Measurements from ENCODE around the gene PGF. TPM values are rescaled to one million over a fixed set of nuclear protein-coding genes. Genes with fewer than 3 reads are reported as not detected.
A peak's percentile ranks its signal among the peaks of the same experiment; 100 is the strongest.

The PGF gene
- total and polyA plus RNA-seq, 2 experiments from 2014 or later: 1.1 to 1.8 TPM

DNA sequence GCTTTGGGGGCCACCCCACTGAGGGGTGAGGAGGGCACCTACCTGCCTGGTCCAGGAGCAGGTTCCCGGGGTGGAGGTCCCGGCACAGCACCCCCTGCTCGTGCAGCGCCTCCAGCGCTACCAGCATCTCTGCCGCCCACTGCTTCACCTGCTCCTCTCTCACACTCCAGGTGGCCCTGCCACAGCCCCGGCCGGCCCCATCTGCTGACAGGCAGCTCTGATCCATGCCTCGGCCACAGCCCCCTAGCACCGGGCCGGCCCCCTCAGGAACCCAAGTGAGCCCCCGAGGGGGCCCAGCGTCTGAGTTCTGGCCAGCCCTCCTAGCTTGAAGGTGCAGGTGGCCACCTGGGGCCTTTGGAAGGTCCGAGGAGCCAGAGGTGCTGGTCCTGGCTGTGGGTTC lies 45.9 kb downstream of the PGF start:
- Histone ChIP-seq H3K9me3 (ENCODE audit: low read depth) (no peaks in the 10 kb centered on the region), H3K4me2 (ENCODE audit: unreplicated experiment) (no peak overlapping the region), H3K27me3 (replicated peaks; ENCODE audit: insufficient read depth) (no peaks in the 10 kb centered on the region), H3F3A (ENCODE audit: insufficient read depth) (peaks cover 13% of the 10 kb centered on the region; the same call in 1 of the 2 replicates), H3K4me3 (no peak overlapping the region), H3K36me3 (ENCODE audit: low read depth) (no peaks in the 10 kb centered on the region), H3K27ac (no peak overlapping the region), H3K79me2 (ENCODE audit: insufficient read depth) (no peaks in the 10 kb centered on the region), H4K20me1 (ENCODE audit: insufficient read depth) (no peaks in the 10 kb centered on the region), H2AFZ (no peak overlapping the region), H3K9ac (no peak overlapping the region), H3K4me1 (ENCODE audit: insufficient read depth) (peaks cover 4% of the 10 kb centered on the region; the same call in 1 of the 2 replicates), H3K9me2 (ENCODE audit: insufficient read depth) (no peaks in the 10 kb centered on the region)
- 89 to 92% methylated on average over 11 to 14 of the region's 14 CpGs for WGBS, 2 experiments (ENCODE audit: low coverage in 1 of 2, low lambda C conversion rate in 2 of 2, missing lambda C conversion rate in 2 of 2)
- TF ChIP-seq EZH2 (IDR thresholded peaks at IDR 0.05; ENCODE audit: insufficient read depth, poor library complexity, severe bottlenecking): no peak
- no peak for TF ChIP-seq EZH2phosphoT487 (IDR thresholded peaks at IDR 0.05; ENCODE audit: insufficient read depth, low read depth)
- in situ Hi-C loops (cut with MboI): no loop called here
- no peak for DNase-seq

DNA sequence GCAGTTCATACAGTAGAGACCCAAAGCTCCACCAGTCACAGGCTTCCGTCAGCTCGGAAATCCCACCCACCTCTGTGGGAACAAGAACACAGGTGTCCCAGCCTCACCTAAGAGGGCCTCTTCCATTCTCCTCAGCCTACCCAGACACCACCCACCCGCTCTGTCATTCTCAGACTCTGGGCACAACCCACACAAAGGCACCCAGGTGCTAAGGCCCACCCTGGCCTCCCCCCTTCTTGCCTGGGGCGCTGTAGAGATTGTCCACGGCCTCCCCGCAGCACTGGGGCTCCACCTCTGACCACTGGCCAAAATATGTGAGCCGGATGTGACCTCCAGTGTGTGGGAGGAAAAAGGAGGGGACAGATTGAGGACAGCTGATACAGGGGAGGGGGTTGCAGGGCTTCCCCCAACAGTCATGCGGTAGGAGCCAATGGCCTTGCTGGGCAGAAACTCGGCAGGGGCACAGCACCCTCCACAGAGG lies 46.5 kb downstream of the PGF start:
- Histone ChIP-seq H3F3A (ENCODE audit: insufficient read depth) (peaks cover 19% of the 10 kb centered on the region; the same call in 1 of the 2 replicates), H2AFZ (no peak overlapping the region), H3K36me3 (ENCODE audit: low read depth) (no peaks in the 10 kb centered on the region), H3K4me1 (ENCODE audit: insufficient read depth) (peaks cover 4% of the 10 kb centered on the region; the same call in 1 of the 2 replicates), H3K9me2 (ENCODE audit: insufficient read depth) (no peaks in the 10 kb centered on the region), H3K9ac (no peak overlapping the region), H3K27ac (no peak overlapping the region), H3K27me3 (replicated peaks; ENCODE audit: insufficient read depth) (no peaks in the 10 kb centered on the region), H3K4me2 (ENCODE audit: unreplicated experiment) (no peak overlapping the region), H3K4me3 (no peak overlapping the region), H3K79me2 (ENCODE audit: insufficient read depth) (no peaks in the 10 kb centered on the region), H4K20me1 (ENCODE audit: insufficient read depth) (no peaks in the 10 kb centered on the region), H3K9me3 (ENCODE audit: low read depth) (no peaks in the 10 kb centered on the region)
- 80 to 81% methylated on average over 9 of the region's 9 CpGs for WGBS, 2 experiments (ENCODE audit: low coverage in 1 of 2, low lambda C conversion rate in 2 of 2, missing lambda C conversion rate in 2 of 2)
- TF ChIP-seq EZH2phosphoT487 (IDR thresholded peaks at IDR 0.05; ENCODE audit: insufficient read depth, low read depth): no peak
- no peak for TF ChIP-seq EZH2 (IDR thresholded peaks at IDR 0.05; ENCODE audit: insufficient read depth, poor library complexity, severe bottlenecking)
- in situ Hi-C loops (cut with MboI): no loop called here
- no peak for DNase-seq

DNA sequence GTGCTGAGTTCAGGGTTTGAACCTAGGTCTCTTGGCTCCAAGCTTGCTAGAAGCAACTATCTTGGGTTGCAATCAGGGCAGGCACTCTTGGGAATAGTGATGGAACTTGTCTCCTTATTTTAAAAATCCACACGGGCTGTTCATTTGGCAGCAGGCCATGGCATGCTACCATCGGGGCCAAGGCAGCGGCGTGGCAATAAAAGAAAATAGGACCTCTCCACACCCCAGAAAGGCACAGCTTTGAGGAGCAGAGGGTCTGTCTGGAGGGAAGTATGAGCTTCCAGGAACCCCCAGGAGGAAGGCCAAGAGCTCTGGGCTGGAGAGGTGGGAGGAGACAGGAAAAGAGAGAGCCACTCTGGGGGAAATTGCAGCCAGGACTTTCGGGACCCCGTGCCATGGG lies 47.7 kb downstream of the PGF start:
- Histone ChIP-seq H4K20me1 (ENCODE audit: insufficient read depth) (no peaks in the 10 kb centered on the region), H3K79me2 (ENCODE audit: insufficient read depth) (no peaks in the 10 kb centered on the region), H3K4me3 (no peak overlapping the region), H3K27ac (no peak overlapping the region), H3K36me3 (ENCODE audit: low read depth) (peaks cover 5% of the 10 kb centered on the region), H2AFZ (no peak overlapping the region), H3K4me1 (ENCODE audit: insufficient read depth) (peaks cover 4% of the 10 kb centered on the region; the same call in 1 of the 2 replicates), H3K27me3 (replicated peaks; ENCODE audit: insufficient read depth) (no peaks in the 10 kb centered on the region), H3K9ac (no peak overlapping the region), H3K9me2 (ENCODE audit: insufficient read depth) (no peaks in the 10 kb centered on the region), H3F3A (ENCODE audit: insufficient read depth) (peaks cover 22% of the 10 kb centered on the region; the same call in 1 of the 2 replicates), H3K4me2 (ENCODE audit: unreplicated experiment) (no peak overlapping the region), H3K9me3 (ENCODE audit: low read depth) (no peaks in the 10 kb centered on the region)
- 28 to 39% methylated on average over 6 of the region's 6 CpGs for WGBS, 2 experiments (ENCODE audit: low coverage in 1 of 2, low lambda C conversion rate in 2 of 2, missing lambda C conversion rate in 2 of 2)
- TF ChIP-seq EZH2 (IDR thresholded peaks at IDR 0.05; ENCODE audit: insufficient read depth, poor library complexity, severe bottlenecking) (no peak), EZH2phosphoT487 (IDR thresholded peaks at IDR 0.05; ENCODE audit: insufficient read depth, low read depth) (no peak)
- in situ Hi-C loops (cut with MboI): no loop called here
- peak; percentile 22 for DNase-seq

DNA sequence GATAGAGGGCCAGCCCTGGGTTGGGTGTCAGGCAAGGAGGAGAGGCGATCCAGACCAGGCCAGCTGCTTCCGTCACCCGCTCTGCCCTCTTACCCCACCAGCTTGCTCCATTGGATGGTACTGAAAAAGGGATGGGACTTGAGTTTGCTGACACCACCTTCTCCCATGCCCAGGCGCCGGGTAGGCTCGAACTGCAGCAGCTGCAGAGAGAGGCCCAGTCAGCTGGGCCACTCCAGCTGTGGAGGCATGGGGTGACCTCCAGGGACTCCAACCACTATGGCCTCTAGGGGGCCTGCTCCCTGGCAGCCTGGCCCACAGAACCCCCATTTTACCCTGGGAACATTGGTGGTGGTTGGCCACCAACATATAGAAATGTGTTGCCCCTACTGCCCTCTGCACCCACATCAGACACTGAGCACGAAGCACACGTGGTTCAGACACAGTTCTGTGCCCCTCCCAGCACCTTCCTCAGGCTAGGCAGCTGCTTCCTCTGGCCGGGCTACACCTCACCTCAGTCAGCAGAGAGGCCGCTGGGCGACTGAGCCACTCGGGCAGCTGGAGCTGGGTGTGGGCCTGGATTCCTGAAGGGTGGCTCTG lies 48.4 kb downstream of the PGF start:
- H3K27ac ChIP-seq: no peak overlapping the region
- DNase-seq: peak; percentile 22
- TF ChIP-seq EZH2 (IDR thresholded peaks at IDR 0.05; ENCODE audit: insufficient read depth, poor library complexity, severe bottlenecking): no peak
- no peak for TF ChIP-seq EZH2phosphoT487 (IDR thresholded peaks at IDR 0.05; ENCODE audit: insufficient read depth, low read depth)

More for the DNA sequence above, 48.4 kb downstream of the PGF start:
- no peak overlapping the region for H3K9ac ChIP-seq
- in situ Hi-C loops (cut with MboI): no loop called here
- H2AFZ ChIP-seq: no peak overlapping the region
- WGBS, 2 experiments (ENCODE audit: low coverage in 1 of 2, low lambda C conversion rate in 2 of 2, missing lambda C conversion rate in 2 of 2): 70 to 73% methylated on average over 12 of the region's 12 CpGs
- H4K20me1 ChIP-seq (ENCODE audit: insufficient read depth): no peaks in the 10 kb centered on the region
- H3K36me3 ChIP-seq (ENCODE audit: low read depth): peaks cover 7% of the 10 kb centered on the region
- H3K9me2 ChIP-seq (ENCODE audit: insufficient read depth): no peaks in the 10 kb centered on the region
- H3F3A ChIP-seq (ENCODE audit: insufficient read depth): peaks cover 22% of the 10 kb centered on the region; the same call in 1 of the 2 replicates
- peaks cover 4% of the 10 kb centered on the region; the same call in 1 of the 2 replicates for H3K4me1 ChIP-seq (ENCODE audit: insufficient read depth)
- no peak overlapping the region for H3K4me3 ChIP-seq
- H3K4me2 ChIP-seq (ENCODE audit: unreplicated experiment): no peak overlapping the region
- no peaks in the 10 kb centered on the region for H3K9me3 ChIP-seq (ENCODE audit: low read depth)
- no peaks in the 10 kb centered on the region for H3K27me3 ChIP-seq (replicated peaks; ENCODE audit: insufficient read depth)
- H3K79me2 ChIP-seq (ENCODE audit: insufficient read depth): no peaks in the 10 kb centered on the region

Data from GM23248 (cell line).